WTC11 (cell line): ENCODE measurements around the gene HOXB6. TPM values are rescaled to one million over a fixed set of nuclear protein-coding genes. Genes with fewer than 3 reads are reported as not detected.
A peak's percentile ranks its signal among the peaks of the same experiment; 100 is the strongest.

ENCODE experiments used
- ATAC-seq: fragments of 200-7000 bp; cut with Tn5 transposase; 2 replicates; pipeline ENCODE4 v1.10.0; 2021; ENCODE audit warnings: mild to moderate bottlenecking, moderate library complexity
- CTCF ChIA-PET: fragments of 300-600 bp; sonication (Branson Sonifier 250); formaldehyde crosslinking; loops from one replicate; lab custom pipeline; 2021; ENCODE audit warnings: antibody characterized with exemption; lab: Charles Lee
- POLR2A ChIA-PET: fragments of 350-600 bp; sonication (Branson Sonifier 250); formaldehyde crosslinking; loops from one replicate; lab custom pipeline; 2021; ENCODE audit warnings: antibody characterized with exemption; lab: Charles Lee
- DNase-seq: peaks from one replicate; pipeline ENCODE4 v3.0.0; 2021; ENCODE audit warnings: low spot score
- H3K27ac Mint-ChIP-seq: 2 replicates; pipeline ENCODE4 v1.8.0; 2021; ENCODE audit warnings: mixed read lengths
- H3K27me3 Mint-ChIP-seq: 2 replicates; pipeline ENCODE4 v1.8.0; 2021; ENCODE audit warnings: low read depth, mild to moderate bottlenecking, moderate library complexity, mixed read lengths
- H3K36me3 Mint-ChIP-seq: 2 replicates; pipeline ENCODE4 v1.8.0; 2021; ENCODE audit warnings: mixed read lengths
- H3K4me1 Mint-ChIP-seq: 2 replicates; pipeline ENCODE4 v1.8.0; 2022; ENCODE audit warnings: mixed read lengths
- H3K4me3 Mint-ChIP-seq: 2 replicates; pipeline ENCODE4 v1.8.0; 2021; ENCODE audit warnings: mild to moderate bottlenecking, moderate library complexity, mixed read lengths
- H3K9me3 Mint-ChIP-seq: 2 replicates; pipeline ENCODE4 v1.8.0; 2021; ENCODE audit warnings: mixed read lengths
- EMX1 ChIP-seq: fragments of 250-450 bp; sonication (Bioruptor Pico); IDR thresholded peaks from 2 replicates; pipeline ENCODE4 v1.8.0; 2021; ENCODE audit warnings: mild to moderate bottlenecking
- FOXJ3 ChIP-seq: sonication (generic); formaldehyde crosslinking; IDR thresholded peaks from 2 replicates; pipeline ENCODE4 v1.9.0; 2021; ENCODE audit warnings: missing genetic modification reagents, mild to moderate bottlenecking, borderline replicate concordance
- FOXK1 ChIP-seq: sonication (generic); formaldehyde crosslinking; IDR thresholded peaks from 2 replicates; pipeline ENCODE4 v1.8.0; 2022; ENCODE audit warnings: mild to moderate bottlenecking, moderate library complexity, missing genetic modification reagents
- GRHL2 ChIP-seq: fragments of 250-450 bp; sonication (Bioruptor Pico); IDR thresholded peaks from 2 replicates; pipeline ENCODE4 v1.8.0; 2022; ENCODE audit warnings: mild to moderate bottlenecking, moderate library complexity; ENCODE audit not compliant: insufficient replicate concordance, severe bottlenecking
- KAT7 ChIP-seq: sonication (generic); formaldehyde crosslinking; IDR thresholded peaks from 2 replicates; pipeline ENCODE4 v1.8.1; 2023; ENCODE audit warnings: missing genetic modification reagents, mild to moderate bottlenecking, borderline replicate concordance
- MXD4 ChIP-seq: fragments of 250-450 bp; sonication (Bioruptor Pico); IDR thresholded peaks from 2 replicates; pipeline ENCODE4 v1.8.0; 2021; ENCODE audit warnings: mild to moderate bottlenecking, moderate library complexity, borderline replicate concordance
- NFYB ChIP-seq: sonication (generic); formaldehyde crosslinking; conservative IDR thresholded peaks from 2 replicates; pipeline ENCODE4 v1.8.0; 2022; ENCODE audit warnings: low read depth, missing genetic modification reagents
- NR1H2 ChIP-seq: sonication (generic); formaldehyde crosslinking; IDR thresholded peaks from 2 replicates; pipeline ENCODE4 v1.9.0; 2021; ENCODE audit warnings: mild to moderate bottlenecking, moderate library complexity, missing genetic modification reagents
- SMAD4 ChIP-seq: sonication (generic); formaldehyde crosslinking; IDR thresholded peaks from 2 replicates; pipeline ENCODE4 v1.8.0; 2022; ENCODE audit warnings: mild to moderate bottlenecking, missing genetic modification reagents
- TEAD1 ChIP-seq: sonication (generic); formaldehyde crosslinking; IDR thresholded peaks from 2 replicates; pipeline ENCODE4 v1.8.0; 2022; ENCODE audit warnings: mild to moderate bottlenecking, missing genetic modification reagents
- ZNF121 ChIP-seq: sonication (generic); formaldehyde crosslinking; IDR thresholded peaks from 2 replicates; pipeline ENCODE4 v1.8.0; 2023; ENCODE audit warnings: missing genetic modification reagents
- ZNF138 ChIP-seq: sonication (generic); formaldehyde crosslinking; conservative IDR thresholded peaks from 2 replicates; pipeline ENCODE4 v1.8.1; 2022; ENCODE audit warnings: mild to moderate bottlenecking, moderate library complexity, missing genetic modification reagents
- ZNF219 ChIP-seq: sonication (generic); formaldehyde crosslinking; IDR thresholded peaks from 2 replicates; pipeline ENCODE4 v1.8.0; 2023; ENCODE audit warnings: missing genetic modification reagents, mild to moderate bottlenecking, borderline replicate concordance
- ZNF423 ChIP-seq: fragments of 250-450 bp; sonication (Bioruptor Pico); IDR thresholded peaks from 2 replicates; pipeline ENCODE4 v2.1.2; 2022; ENCODE audit warnings: mild to moderate bottlenecking, moderate library complexity
- total RNA-seq: library from RNA; stranded (reverse); gene quantifications from 3 replicates; pipeline ENCODE4 v1.2.3, GENCODE V29; 2021
- TF ChIP-seq, protein P1 (sequence below): sonication (generic); formaldehyde crosslinking; IDR thresholded peaks from 2 replicates; pipeline ENCODE4 v1.8.1; 2023; ENCODE audit warnings: mild to moderate bottlenecking, moderate library complexity, missing genetic modification reagents
- TF ChIP-seq, protein P2 (sequence below): sonication (generic); formaldehyde crosslinking; IDR thresholded peaks from 2 replicates; pipeline ENCODE4 v1.8.1; 2023; ENCODE audit warnings: mild to moderate bottlenecking, missing genetic modification reagents
- TF ChIP-seq, protein P3 (sequence below): sonication (generic); formaldehyde crosslinking; IDR thresholded peaks from 2 replicates; pipeline ENCODE4 v1.8.1; 2022; ENCODE audit warnings: low read depth, missing genetic modification reagents, borderline replicate concordance
- TF ChIP-seq, protein P4 (sequence below): sonication (generic); formaldehyde crosslinking; IDR thresholded peaks from 2 replicates; pipeline ENCODE4 v1.8.1; 2023; ENCODE audit warnings: mild to moderate bottlenecking, missing genetic modification reagents, moderate library complexity
- TF ChIP-seq, protein P5 (sequence below): sonication (generic); formaldehyde crosslinking; IDR thresholded peaks from 2 replicates; pipeline ENCODE4 v1.8.0; 2022; ENCODE audit warnings: missing genetic modification reagents

Gene HOXB6
- total RNA-seq, 1 experiment from 2014 or later: not detected

DNA sequence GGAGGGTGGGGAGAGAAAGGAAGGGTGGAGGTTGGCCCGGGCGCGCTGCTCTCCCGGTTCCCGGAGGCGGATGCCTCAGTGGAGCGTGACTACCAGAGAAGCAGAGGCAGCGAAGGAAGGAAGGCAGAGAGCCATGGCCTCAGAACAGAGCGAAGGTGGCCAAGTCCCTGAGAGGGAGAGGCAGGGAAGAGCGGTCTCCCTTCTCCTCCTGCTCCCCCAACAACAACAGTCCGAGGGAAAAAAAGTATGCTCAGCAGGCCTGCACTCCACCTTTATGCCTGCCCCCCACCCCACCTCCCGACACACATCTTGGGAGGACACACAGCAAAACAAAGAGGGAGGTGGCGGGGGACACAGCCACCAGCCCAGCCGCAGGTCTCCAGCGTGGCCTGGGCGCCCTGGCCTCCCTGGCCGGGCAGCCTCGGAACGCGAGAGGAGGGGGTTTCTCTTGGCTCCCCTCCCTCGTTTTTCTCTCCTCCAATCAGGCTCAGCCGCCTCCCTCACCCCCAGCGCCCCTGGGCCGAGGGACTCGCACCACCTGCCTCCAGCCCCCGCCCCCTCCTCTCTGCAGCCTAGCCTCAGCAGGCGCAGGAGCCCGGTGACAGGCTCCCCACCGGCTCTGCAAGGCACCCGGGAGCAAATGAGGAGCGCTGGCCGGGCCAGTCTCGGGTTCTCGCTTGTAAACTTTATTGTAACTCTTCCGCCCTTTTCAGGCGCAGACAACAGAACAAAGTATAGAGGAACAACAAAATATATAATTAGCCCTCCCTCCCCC lies 7.1 kb upstream of the HOXB6 start (continued):
- TF ChIP-seq FOXJ3 (CRISPR knock-in tag) (no peak), EMX1 (CRISPR knock-in tag) (no peak), SMAD4 (CRISPR knock-in tag) (no peak), FOXK1 (CRISPR knock-in tag) (no peak), TEAD1 (CRISPR knock-in tag) (no peak)
- TF ChIP-seq, protein P1, sequence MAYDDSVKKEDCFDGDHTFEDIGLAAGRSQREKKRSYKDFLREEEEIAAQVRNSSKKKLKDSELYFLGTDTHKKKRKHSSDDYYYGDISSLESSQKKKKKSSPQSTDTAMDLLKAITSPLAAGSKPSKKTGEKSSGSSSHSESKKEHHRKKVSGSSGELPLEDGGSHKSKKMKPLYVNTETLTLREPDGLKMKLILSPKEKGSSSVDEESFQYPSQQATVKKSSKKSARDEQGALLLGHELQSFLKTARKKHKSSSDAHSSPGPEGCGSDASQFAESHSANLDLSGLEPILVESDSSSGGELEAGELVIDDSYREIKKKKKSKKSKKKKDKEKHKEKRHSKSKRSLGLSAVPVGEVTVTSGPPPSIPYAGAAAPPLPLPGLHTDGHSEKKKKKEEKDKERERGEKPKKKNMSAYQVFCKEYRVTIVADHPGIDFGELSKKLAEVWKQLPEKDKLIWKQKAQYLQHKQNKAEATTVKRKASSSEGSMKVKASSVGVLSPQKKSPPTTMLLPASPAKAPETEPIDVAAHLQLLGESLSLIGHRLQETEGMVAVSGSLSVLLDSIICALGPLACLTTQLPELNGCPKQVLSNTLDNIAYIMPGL (CRISPR knock-in tag): no peak

DNA sequence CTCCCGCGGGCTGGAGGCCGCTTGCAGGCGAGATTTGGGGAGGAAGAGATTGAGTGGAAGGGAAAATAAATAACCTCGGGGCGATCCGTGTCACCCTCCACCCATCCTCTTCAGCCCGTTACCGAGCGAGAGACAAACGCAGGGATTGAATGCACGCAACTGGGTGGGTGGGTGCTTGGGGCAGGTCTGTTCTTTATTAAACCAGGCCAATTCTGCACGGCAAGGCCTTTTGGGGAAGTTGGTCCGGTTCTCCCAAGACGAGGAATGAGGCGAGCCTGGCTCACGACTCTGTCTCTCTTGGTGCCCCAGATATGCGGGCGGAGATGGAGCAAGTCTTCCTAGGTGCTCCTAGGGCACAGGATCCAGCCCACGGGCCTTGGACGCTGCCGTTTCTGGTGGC lies 6.4 kb upstream of the HOXB6 start:
- ChIA-PET CTCF (no interaction called here), POLR2A (no interaction called here)
- no peak for DNase-seq
- TF ChIP-seq MXD4 (no peak), ZNF121 (no peak), KAT7 (CRISPR knock-in tag) (no peak), NFYB (no peak), ZNF219 (CRISPR knock-in tag) (no peak), EMX1 (CRISPR knock-in tag) (no peak), ZNF138 (CRISPR knock-in tag) (no peak), GRHL2 (CRISPR knock-in tag) (no peak), NR1H2 (CRISPR knock-in tag) (no peak), FOXK1 (CRISPR knock-in tag) (no peak)
- TF ChIP-seq, protein P2, sequence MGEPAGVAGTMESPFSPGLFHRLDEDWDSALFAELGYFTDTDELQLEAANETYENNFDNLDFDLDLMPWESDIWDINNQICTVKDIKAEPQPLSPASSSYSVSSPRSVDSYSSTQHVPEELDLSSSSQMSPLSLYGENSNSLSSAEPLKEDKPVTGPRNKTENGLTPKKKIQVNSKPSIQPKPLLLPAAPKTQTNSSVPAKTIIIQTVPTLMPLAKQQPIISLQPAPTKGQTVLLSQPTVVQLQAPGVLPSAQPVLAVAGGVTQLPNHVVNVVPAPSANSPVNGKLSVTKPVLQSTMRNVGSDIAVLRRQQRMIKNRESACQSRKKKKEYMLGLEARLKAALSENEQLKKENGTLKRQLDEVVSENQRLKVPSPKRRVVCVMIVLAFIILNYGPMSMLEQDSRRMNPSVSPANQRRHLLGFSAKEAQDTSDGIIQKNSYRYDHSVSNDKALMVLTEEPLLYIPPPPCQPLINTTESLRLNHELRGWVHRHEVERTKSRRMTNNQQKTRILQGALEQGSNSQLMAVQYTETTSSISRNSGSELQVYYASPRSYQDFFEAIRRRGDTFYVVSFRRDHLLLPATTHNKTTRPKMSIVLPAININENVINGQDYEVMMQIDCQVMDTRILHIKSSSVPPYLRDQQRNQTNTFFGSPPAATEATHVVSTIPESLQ (CRISPR knock-in tag): no peak
- TF ChIP-seq, protein P3, sequence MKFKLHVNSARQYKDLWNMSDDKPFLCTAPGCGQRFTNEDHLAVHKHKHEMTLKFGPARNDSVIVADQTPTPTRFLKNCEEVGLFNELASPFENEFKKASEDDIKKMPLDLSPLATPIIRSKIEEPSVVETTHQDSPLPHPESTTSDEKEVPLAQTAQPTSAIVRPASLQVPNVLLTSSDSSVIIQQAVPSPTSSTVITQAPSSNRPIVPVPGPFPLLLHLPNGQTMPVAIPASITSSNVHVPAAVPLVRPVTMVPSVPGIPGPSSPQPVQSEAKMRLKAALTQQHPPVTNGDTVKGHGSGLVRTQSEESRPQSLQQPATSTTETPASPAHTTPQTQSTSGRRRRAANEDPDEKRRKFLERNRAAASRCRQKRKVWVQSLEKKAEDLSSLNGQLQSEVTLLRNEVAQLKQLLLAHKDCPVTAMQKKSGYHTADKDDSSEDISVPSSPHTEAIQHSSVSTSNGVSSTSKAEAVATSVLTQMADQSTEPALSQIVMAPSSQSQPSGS: no peak
- no peak overlapping the region for H3K27ac Mint-ChIP-seq
- 0 out of 2 replicates have a peak, but pooled peaks cover 5% of the 10 kb centered on the region for H3K36me3 Mint-ChIP-seq
- H3K27me3 Mint-ChIP-seq: peaks cover 100% of the 10 kb centered on the region; the same call in 1 of the 2 replicates
- ATAC-seq: no peak
- peaks cover 29% of the 10 kb centered on the region for H3K4me1 Mint-ChIP-seq
- H3K9me3 Mint-ChIP-seq: no peaks in the 10 kb centered on the region
- H3K4me3 Mint-ChIP-seq: peak overlapping the region; percentile 61

DNA sequence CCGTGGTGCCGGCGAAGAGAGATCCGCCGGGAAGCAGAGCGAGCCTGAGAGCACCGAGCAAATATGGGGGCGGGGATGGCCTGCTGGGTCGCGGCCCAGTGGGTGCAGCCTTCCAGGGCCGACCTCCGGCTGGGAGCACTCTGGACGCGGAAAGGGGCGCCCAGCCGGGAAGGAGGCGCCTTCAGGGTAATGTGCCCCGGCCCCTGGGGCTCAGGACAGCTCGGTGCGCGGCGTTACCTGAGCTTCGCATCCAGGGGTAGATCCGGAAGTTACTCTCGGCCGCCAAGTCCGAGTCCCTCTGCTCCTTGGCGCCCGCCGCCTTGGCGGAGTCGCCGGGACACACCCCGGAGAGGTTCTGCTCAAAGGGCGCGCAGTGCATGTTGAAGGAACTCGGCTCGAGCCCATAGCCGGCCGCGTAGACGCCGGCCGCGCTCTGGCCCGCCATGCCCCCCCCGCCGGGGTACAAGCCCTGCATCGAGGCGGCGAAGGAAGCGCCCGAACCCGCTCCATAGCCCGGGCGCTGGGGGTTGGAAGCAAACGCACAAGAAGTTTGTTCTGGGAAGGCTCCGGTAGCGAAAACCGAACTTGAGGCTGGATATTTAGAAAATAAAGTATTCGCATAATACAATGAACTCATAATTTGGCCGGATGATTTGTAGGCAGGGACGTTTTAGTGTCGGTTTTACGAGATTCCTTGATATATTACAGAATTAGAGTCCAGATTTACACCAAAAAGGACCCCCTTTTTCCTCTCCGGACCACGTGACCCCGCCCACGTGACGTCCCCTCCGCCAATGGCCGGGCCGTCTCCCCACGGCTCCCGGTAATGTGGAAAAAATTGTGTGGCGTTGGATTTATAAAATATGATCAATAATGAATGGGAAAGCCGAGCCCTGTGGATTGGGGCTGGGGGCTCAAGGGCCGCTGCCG lies 5.8 kb upstream of the HOXB6 start, which contains the start of gene HOXB7:
Gene HOXB7, minus strand, starts transcription at position 736 of the 930 bp plus-strand sequence. Its CDS starts 99 bp downstream, at position 637.
- Mint-ChIP-seq H3K27me3 (peaks cover 100% of the 10 kb centered on the region; the same call in 1 of the 2 replicates), H3K4me1 (peaks cover 32% of the 10 kb centered on the region), H3K9me3 (no peaks in the 10 kb centered on the region), H3K36me3 (0 out of 2 replicates have a peak, but pooled peaks cover 5% of the 10 kb centered on the region), H3K4me3 (peak within 1 kb of the TSS; percentile 61), H3K27ac (no peak within 1 kb of the TSS)
- ChIA-PET POLR2A (no interaction called here), CTCF (interaction anchor here (0.6 to 2.0 kb wide), 8 partner anchors 14 to 584 kb away, joined by 3 to 9 read pairs (median 4); no protein-coding TSS in a partner anchor)
- ATAC-seq (peak; percentile 9), DNase-seq (no peak)
- no peak for TF ChIP-seq ZNF423 (CRISPR knock-in tag)
- TF ChIP-seq, protein P4, sequence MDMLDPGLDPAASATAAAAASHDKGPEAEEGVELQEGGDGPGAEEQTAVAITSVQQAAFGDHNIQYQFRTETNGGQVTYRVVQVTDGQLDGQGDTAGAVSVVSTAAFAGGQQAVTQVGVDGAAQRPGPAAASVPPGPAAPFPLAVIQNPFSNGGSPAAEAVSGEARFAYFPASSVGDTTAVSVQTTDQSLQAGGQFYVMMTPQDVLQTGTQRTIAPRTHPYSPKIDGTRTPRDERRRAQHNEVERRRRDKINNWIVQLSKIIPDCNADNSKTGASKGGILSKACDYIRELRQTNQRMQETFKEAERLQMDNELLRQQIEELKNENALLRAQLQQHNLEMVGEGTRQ: peak; percentile 93
- TF ChIP-seq, protein P5, sequence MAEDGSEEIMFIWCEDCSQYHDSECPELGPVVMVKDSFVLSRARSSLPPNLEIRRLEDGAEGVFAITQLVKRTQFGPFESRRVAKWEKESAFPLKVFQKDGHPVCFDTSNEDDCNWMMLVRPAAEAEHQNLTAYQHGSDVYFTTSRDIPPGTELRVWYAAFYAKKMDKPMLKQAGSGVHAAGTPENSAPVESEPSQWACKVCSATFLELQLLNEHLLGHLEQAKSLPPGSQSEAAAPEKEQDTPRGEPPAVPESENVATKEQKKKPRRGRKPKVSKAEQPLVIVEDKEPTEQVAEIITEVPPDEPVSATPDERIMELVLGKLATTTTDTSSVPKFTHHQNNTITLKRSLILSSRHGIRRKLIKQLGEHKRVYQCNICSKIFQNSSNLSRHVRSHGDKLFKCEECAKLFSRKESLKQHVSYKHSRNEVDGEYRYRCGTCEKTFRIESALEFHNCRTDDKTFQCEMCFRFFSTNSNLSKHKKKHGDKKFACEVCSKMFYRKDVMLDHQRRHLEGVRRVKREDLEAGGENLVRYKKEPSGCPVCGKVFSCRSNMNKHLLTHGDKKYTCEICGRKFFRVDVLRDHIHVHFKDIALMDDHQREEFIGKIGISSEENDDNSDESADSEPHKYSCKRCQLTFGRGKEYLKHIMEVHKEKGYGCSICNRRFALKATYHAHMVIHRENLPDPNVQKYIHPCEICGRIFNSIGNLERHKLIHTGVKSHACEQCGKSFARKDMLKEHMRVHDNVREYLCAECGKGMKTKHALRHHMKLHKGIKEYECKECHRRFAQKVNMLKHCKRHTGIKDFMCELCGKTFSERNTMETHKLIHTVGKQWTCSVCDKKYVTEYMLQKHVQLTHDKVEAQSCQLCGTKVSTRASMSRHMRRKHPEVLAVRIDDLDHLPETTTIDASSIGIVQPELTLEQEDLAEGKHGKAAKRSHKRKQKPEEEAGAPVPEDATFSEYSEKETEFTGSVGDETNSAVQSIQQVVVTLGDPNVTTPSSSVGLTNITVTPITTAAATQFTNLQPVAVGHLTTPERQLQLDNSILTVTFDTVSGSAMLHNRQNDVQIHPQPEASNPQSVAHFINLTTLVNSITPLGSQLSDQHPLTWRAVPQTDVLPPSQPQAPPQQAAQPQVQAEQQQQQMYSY (CRISPR knock-in tag): no peak
